Common myeloid progenitor, CD34-positive (primary cell): ENCODE data around the gene PLPPR1.

Source experiments
- CTCF ChIA-PET: fragments of 350-600 bp; sonication (Branson Sonifier 250); formaldehyde crosslinking; loops from one replicate; lab custom pipeline; 2021; ENCODE audit warnings: antibody characterized with exemption; lab: Charles Lee
- POLR2A ChIA-PET: fragments of 350-600 bp; sonication (Branson Sonifier 250); formaldehyde crosslinking; loops from one replicate; lab custom pipeline; 2021; ENCODE audit warnings: antibody characterized with exemption; lab: Charles Lee
- DNase-seq, 3 donors: peaks; one replicate each; pipeline versions ENCODE4 v3.0.0 to v3.0.0-alpha.2; 2013
- H3K27ac ChIP-seq, 2 experiments: 1 replicate in 1 of 2; 2 replicates in 1 of 2; pipeline ENCODE4 v1.7.0; 2013; ENCODE audit warnings: inconsistent platforms in 2 of 2, low read length in 2 of 2, mild to moderate bottlenecking in 2 of 2, low read depth in 1 of 2, moderate library complexity in 1 of 2; ENCODE audit not compliant: severe bottlenecking in 2 of 2, insufficient read depth in 1 of 2, poor library complexity in 1 of 2
- H3K27me3 ChIP-seq, 5 experiments: replicated peaks in 2 of 5; 1 replicate in 3 of 5; 2 replicates in 2 of 5; pipeline versions ENCODE4 v1.6.1 to v1.7.0; 2013; ENCODE audit warnings: low read length in 4 of 5, mild to moderate bottlenecking in 2 of 5, moderate library complexity in 2 of 5, inconsistent platforms in 1 of 5; ENCODE audit not compliant: insufficient read depth in 5 of 5, control insufficient read depth in 4 of 5
- H3K36me3 ChIP-seq, 4 experiments: 1 replicate in 2 of 4; 2 replicates in 2 of 4; pipeline versions ENCODE4 v1.6.1 to v1.7.0; 2013; ENCODE audit warnings: low read length in 3 of 4, control low read depth in 1 of 4, mild to moderate bottlenecking in 1 of 4; ENCODE audit not compliant: control insufficient read depth in 4 of 4, insufficient read depth in 4 of 4
- H3K4me1 ChIP-seq, 4 experiments: 1 replicate in 3 of 4; 2 replicates in 1 of 4; pipeline versions ENCODE4 v1.6.1 to v1.7.1; 2013; ENCODE audit warnings: low read length in 3 of 4, mild to moderate bottlenecking in 3 of 4, control low read depth in 1 of 4, inconsistent platforms in 1 of 4, moderate library complexity in 1 of 4; ENCODE audit not compliant: control insufficient read depth in 4 of 4, insufficient read depth in 4 of 4; ENCODE audit errors: control extremely low read depth in 1 of 4
- H3K4me3 ChIP-seq, 7 experiments: 1 replicate in 4 of 7; 2 replicates in 3 of 7; pipeline versions ENCODE4 v1.5.1 to v1.7.0; 2013; ENCODE audit warnings: mild to moderate bottlenecking in 7 of 7, low read length in 6 of 7, moderate library complexity in 6 of 7, inconsistent platforms in 2 of 7, low read depth in 2 of 7, control low read depth in 1 of 7; ENCODE audit not compliant: insufficient read depth in 4 of 7, control insufficient read depth in 1 of 7; ENCODE audit errors: extremely low read depth in 1 of 7
- H3K9me3 ChIP-seq, 5 experiments: 1 replicate in 4 of 5; 2 replicates in 1 of 5; pipeline versions ENCODE4 v1.6.1 to v1.7.1; 2013; ENCODE audit warnings: low read length in 4 of 5, mild to moderate bottlenecking in 2 of 5, inconsistent platforms in 1 of 5, low read depth in 1 of 5, moderate library complexity in 1 of 5; ENCODE audit not compliant: control insufficient read depth in 4 of 5, insufficient read depth in 2 of 5; ENCODE audit errors: control extremely low read depth in 1 of 5
- WGBS: methylation state at CpG from one replicate; pipeline ENCODE4 v1.1.5; 2013; ENCODE audit not compliant: insufficient coverage; 5-methylcytosine and 5-hydroxymethylcytosine counted together

The PLPPR1 gene

GRCh38 chr9:101367323-101367722 is 338.8 kb downstream of the PLPPR1 start:
- no peak overlapping the region for H3K4me3 ChIP-seq
- ChIA-PET CTCF (no interaction called here), POLR2A (no interaction called here)
- no peaks in the 10 kb centered on the region for H3K27me3 ChIP-seq
- H3K27ac ChIP-seq = no peak overlapping the region
- no peaks in the 10 kb centered on the region for H3K36me3 ChIP-seq
- H3K9me3 ChIP-seq = no peaks in the 10 kb centered on the region
- H3K4me1 ChIP-seq = no peaks in the 10 kb centered on the region
- 100% methylated on average over 1 of the region's 3 CpGs for WGBS
- no peak for DNase-seq

DNA sequence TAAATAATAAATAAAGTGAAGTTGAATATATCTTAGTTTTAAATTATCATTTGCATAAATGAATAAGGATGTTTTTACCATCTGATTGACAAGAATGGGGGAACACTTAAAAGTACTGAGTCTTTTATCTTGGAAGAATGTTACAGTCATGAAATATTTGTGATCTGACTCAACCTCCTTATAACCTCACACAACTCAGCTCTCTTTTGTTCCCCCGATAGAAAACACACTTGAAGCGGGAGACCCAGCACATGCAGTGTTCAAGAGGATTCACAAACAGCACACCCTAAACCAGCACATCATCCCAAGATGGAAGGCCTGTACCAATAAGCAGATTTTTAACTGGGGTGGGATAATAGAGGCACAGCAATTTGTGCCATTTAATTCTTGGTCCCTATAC is 340.8 kb downstream of the PLPPR1 start:
- no peaks in the 10 kb centered on the region for H3K27me3 ChIP-seq
- no peak for DNase-seq
- POLR2A ChIA-PET = no interaction called here
- WGBS = no CpG with 5 or more reads among the region's 2 CpGs
- no peak overlapping the region for H3K27ac ChIP-seq
- H3K4me3 ChIP-seq = no peak overlapping the region
- CTCF ChIA-PET = no interaction called here
- H3K9me3 ChIP-seq = no peaks in the 10 kb centered on the region
- no peaks in the 10 kb centered on the region for H3K4me1 ChIP-seq
- H3K36me3 ChIP-seq = no peaks in the 10 kb centered on the region

DNA sequence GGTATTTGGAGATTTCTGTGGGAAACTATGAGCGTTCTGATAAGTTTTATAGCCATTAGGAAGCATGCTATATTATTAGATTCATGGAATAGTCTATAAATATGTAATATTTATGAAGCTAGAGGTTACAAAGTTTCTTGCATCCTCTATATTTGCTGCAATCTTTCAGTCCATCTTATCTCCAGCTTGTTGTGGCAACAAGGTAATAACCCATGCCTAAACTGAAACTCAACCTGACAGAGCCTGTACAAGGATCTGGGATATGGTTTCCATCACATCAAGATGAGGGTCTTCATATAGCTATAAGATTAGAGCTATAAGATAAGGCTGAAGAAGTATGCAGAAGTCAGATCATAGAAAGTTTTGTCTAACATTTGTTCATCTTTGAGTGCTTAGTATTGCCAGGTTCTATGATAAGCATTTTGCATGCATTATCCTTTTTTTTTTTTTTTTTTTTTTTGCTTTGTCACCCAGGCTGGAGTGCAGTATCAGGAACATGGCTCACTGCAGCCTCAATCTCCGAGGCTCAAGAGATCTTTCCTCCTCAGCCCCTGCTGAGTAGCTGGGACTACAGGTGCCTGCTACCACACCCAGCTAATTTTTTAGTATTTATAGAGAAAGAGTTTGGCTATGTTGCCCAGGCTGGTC is 341.5 kb downstream of the PLPPR1 start:
- H3K9me3 ChIP-seq = no peaks in the 10 kb centered on the region
- H3K27me3 ChIP-seq = no peaks in the 10 kb centered on the region
- H3K36me3 ChIP-seq = no peaks in the 10 kb centered on the region
- ChIA-PET POLR2A (no interaction called here), CTCF (interaction anchor here (0.8 kb wide), 1 partner anchor 71 kb away, joined by 3 read pairs; no protein-coding TSS in a partner anchor)
- whole genome bisulfite sequencing = no CpG with 5 or more reads among the region's 2 CpGs
- DNase-seq = no peak
- H3K27ac ChIP-seq = no peak overlapping the region
- H3K4me1 ChIP-seq = no peaks in the 10 kb centered on the region
- H3K4me3 ChIP-seq = no peak overlapping the region

- Histone ChIP-seq H3K27ac (no peak overlapping the region), H3K4me3 (no peak overlapping the region), H3K4me1 (no peaks in the 10 kb centered on the region), H3K9me3 (no peaks in the 10 kb centered on the region), H3K36me3 (no peaks in the 10 kb centered on the region), H3K27me3 (no peaks in the 10 kb centered on the region)
- CTCF ChIA-PET = interaction anchor here (1.1 kb wide), 1 partner anchor 10 kb away, joined by 4 read pairs; no protein-coding TSS in a partner anchor
- POLR2A ChIA-PET = no interaction called here
- 100% methylated on average over 1 of the region's 3 CpGs for WGBS
- DNase-seq = no peak
Observed at GRCh38 chr9:101371813-101372212, 343.3 kb downstream of the PLPPR1 start.

DNA sequence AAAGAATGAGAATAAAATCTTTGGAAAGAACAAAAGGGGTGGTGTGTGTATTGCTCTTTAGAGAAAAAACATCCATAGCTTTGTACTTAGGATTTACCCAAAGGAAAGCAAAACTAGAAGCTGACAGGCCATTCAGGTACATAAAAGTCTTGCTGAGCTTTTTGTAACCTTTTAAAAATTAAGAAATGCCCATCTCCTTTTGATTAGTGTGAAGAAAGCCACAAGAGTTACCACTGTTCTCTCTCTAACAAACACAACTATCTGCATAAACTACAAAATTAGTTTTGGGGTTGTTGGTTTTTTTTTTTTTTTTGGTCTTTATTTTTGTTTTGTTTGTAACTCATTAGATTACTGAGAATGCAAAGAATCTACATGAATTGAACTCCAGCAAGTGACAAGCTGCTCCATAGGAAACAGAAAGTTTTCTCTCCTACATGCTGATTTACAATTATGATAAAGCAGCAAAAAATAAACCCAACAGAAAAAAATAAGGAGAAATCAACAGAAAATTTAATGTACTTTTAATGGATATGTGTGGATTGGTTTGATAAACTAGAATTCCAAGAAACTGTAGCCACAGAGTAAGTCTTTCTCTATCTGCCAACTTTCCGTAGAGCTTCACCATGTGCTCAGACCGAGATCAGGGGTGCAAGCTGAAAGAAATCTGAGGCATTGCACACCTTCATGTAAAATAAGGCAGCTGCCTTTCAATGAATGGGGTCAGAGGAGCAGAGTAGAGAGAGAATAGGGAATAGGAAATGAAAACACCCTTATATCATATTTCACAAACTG is 344.0 kb downstream of the PLPPR1 start:
- ChIA-PET POLR2A (no interaction called here), CTCF (interaction anchor here (1.8 kb wide), 1 partner anchor 16 kb away, joined by 6 read pairs; no protein-coding TSS in a partner anchor)
- no CpG with 5 or more reads among the region's 2 CpGs for WGBS

More for the DNA sequence above, 344.0 kb downstream of the PLPPR1 start:
- no peak overlapping the region for H3K27ac ChIP-seq
- no peaks in the 10 kb centered on the region for H3K4me1 ChIP-seq
- H3K9me3 ChIP-seq = no peaks in the 10 kb centered on the region
- no peak overlapping the region for H3K4me3 ChIP-seq
- no peaks in the 10 kb centered on the region for H3K27me3 ChIP-seq
- no peaks in the 10 kb centered on the region for H3K36me3 ChIP-seq
- no peak for DNase-seq
